T-helper 2 cell (primary cell): ENCODE data around the gene SIX4.
"Not testable (repeated sequence)": the region's sequence is repeated elsewhere in the genome, so short reads cannot be mapped to it uniquely, and the experiment has no call there.

Experiments used
- DNase-seq, 5 experiments: peaks; one replicate each; pipeline versions ENCODE4 v3.0.0 to v3.0.0-alpha.2; 2012 to 2022
- total RNA-seq, 2 donors: gene quantifications; one replicate each; lab custom pipeline; 2026; lab: John Stamatoyannopoulos, UW

SIX4 gene
- total RNA-seq, result 0 to 0.54 reads per million in 2 donors

- peak in 1 of 5 experiments; percentile 65 for DNase-seq
These were observed at the start of gene SIX4 for GRCh38 chr14:60723907-60724618. SIX4 (minus strand) TSS chr14:60724351; CDS start chr14:60724074, 277 bp downstream.

- no peak for DNase-seq
These were observed 49.4 kb upstream of the SIX4 start for GRCh38 chr14:60773558-60773957.

- DNase-seq, result no peak
These were observed 47.0 kb upstream of the SIX4 start for GRCh38 chr14:60771117-60771516.

GRCh38 chr14:60768602-60769001 is 44.5 kb upstream of the SIX4 start:
- DNase-seq, result no peak

- DNase-seq, result no peak
These were observed 36.7 kb upstream of the SIX4 start for GRCh38 chr14:60760644-60761364.

- DNase-seq, result no peak
These were observed 36.1 kb upstream of the SIX4 start for GRCh38 chr14:60760209-60760608.

- peak in 1 of 5 experiments; percentile 45 for DNase-seq
These were observed 34.7 kb upstream of the SIX4 start for GRCh38 chr14:60758885-60759284.

- no peak for DNase-seq
These were observed 33.4 kb upstream of the SIX4 start for GRCh38 chr14:60757567-60758002.

GRCh38 chr14:60756847-60757246 is 32.7 kb upstream of the SIX4 start:
- DNase-seq, result no peak

- peak in 4 of 5 experiments; percentile 3 to 98 (median 53) for DNase-seq
These were observed 29.3 kb upstream of the SIX4 start for GRCh38 chr14:60753264-60754119.

GRCh38 chr14:60744566-60744965 is 20.4 kb upstream of the SIX4 start:
- no peak for DNase-seq

GRCh38 chr14:60738843-60739508 is 14.8 kb upstream of the SIX4 start:
- no peak for DNase-seq

GRCh38 chr14:60736494-60736893 is 12.3 kb upstream of the SIX4 start:
- no peak for DNase-seq

- DNase-seq, result peak in 1 of 5 experiments; percentile 45
These were observed 11.3 kb upstream of the SIX4 start for GRCh38 chr14:60735416-60735815.

GRCh38 chr14:60734465-60735242 is 10.5 kb upstream of the SIX4 start, which contains the start of gene MNAT1:
MNAT1 (plus strand) TSS chr14:60734761; CDS start chr14:60734863, 102 bp downstream.
- DNase-seq, result peak; percentile 33 to 89 (median 56)

- DNase-seq, result no peak
These were observed 8.8 kb upstream of the SIX4 start for GRCh38 chr14:60732840-60733483.

- not testable (repeated sequence) for DNase-seq
These were observed 7.1 kb upstream of the SIX4 start for GRCh38 chr14:60731291-60731690.

GRCh38 chr14:60723116-60723906 is 840 bp downstream of the SIX4 start:
- peak in 3 of 5 experiments; percentile 3 to 64 (median 10) for DNase-seq

GRCh38 chr14:60722357-60723115 is 1.6 kb downstream of the SIX4 start:
- peak in 1 of 5 experiments; percentile 49 for DNase-seq

- no peak for DNase-seq
These were observed 2.1 kb downstream of the SIX4 start for GRCh38 chr14:60722107-60722356.
